Muscle layer of colon (tissue), 2 donors: ENCODE measurements around the gene CSF2.

ENCODE experiments used
- H3K27ac ChIP-seq: one replicate; pipeline ENCODE4 v1.7.0; 2013; ENCODE audit warnings: low read depth, mild to moderate bottlenecking, low read length, moderate library complexity
- H3K27me3 ChIP-seq, 2 donors: one replicate each; pipeline ENCODE4 v1.7.0; 2013; ENCODE audit warnings: low read length in 2 of 2, mild to moderate bottlenecking in 2 of 2; ENCODE audit not compliant: insufficient read depth in 2 of 2, control insufficient read depth in 1 of 2
- H3K36me3 ChIP-seq: one replicate; pipeline ENCODE4 v1.7.0; 2013; ENCODE audit warnings: mild to moderate bottlenecking, low read length; ENCODE audit not compliant: insufficient read depth
- H3K4me1 ChIP-seq: one replicate; pipeline ENCODE4 v1.7.0; 2013; ENCODE audit warnings: mild to moderate bottlenecking, low read length; ENCODE audit not compliant: insufficient read depth
- H3K4me3 ChIP-seq, 2 donors: one replicate each; pipeline ENCODE4 v1.7.0; 2013; ENCODE audit warnings: low read length in 2 of 2, low read depth in 1 of 2, mild to moderate bottlenecking in 1 of 2, moderate library complexity in 1 of 2
- H3K9ac ChIP-seq: one replicate; pipeline ENCODE4 v1.7.0; 2013; ENCODE audit warnings: low read length
- H3K9me3 ChIP-seq: one replicate; pipeline ENCODE4 v1.7.0; 2013; ENCODE audit warnings: mild to moderate bottlenecking, low read length
- donor health status: abdominal sarcoma.
- donor health status: Adenocarcinoma of cecum.

Gene CSF2

DNA sequence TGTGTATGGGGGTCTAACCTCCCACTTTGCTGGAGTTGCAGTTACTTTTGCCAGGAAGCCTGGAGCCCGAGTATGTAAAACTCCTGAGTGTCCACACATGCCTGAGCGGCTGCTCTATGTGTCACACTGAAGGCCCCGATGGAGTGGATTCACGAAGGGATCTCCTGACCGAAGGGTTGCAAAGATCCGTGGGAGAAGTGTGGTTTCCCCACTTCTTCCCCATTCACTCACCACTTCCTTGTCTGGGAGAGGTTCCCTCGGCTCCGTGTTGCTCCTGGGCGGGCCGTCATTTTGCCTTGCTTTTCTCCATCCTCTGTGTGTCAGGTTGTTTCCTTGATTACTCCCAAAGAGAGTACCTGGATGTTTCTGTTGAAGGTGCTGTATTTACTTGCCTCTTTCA lies 29.4 kb upstream of the CSF2 start:
- Histone ChIP-seq H3K9ac (no peak overlapping the region), H3K36me3 (no peaks in the 10 kb centered on the region), H3K4me3 (no peak overlapping the region), H3K9me3 (no peaks in the 10 kb centered on the region), H3K27ac (no peak overlapping the region), H3K4me1 (no peaks in the 10 kb centered on the region), H3K27me3 (peaks cover 0 to 5% of the 10 kb centered on the region in 2 donors)

DNA sequence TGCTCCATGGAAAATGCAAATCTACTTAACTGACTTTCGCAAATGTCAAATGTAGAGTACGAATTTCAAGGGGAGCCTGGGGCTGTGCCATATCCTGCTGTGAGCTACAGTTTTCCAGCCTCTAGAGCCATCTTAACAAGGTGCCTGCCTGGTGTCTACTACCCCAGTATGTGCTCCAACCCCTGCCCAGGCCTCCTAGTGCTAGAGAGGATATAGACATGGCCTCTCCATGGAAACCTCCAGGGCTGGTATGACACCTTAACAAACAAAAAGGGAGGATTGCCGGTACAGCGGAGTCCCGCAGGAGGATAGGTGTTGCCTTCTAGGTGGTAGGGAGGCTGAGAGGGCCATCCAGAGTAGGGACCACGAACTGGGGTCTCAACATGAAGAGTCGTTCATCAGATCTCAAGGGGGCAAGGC lies 26.7 kb upstream of the CSF2 start:
- Histone ChIP-seq H3K9me3 (no peaks in the 10 kb centered on the region), H3K27me3 (peaks cover 0 to 5% of the 10 kb centered on the region in 2 donors), H3K9ac (no peak overlapping the region)

GRCh38 chr5:132049093-132049492 lies 24.5 kb upstream of the CSF2 start:
- Histone ChIP-seq H3K27ac (no peak overlapping the region), H3K9ac (no peak overlapping the region), H3K9me3 (no peaks in the 10 kb centered on the region), H3K4me1 (no peaks in the 10 kb centered on the region), H3K27me3 (no peaks in the 10 kb centered on the region), H3K36me3 (no peaks in the 10 kb centered on the region), H3K4me3 (no peak overlapping the region)

More for the DNA sequence above, 26.7 kb upstream of the CSF2 start:
- no peaks in the 10 kb centered on the region for H3K4me1 ChIP-seq
- no peaks in the 10 kb centered on the region for H3K36me3 ChIP-seq
- H3K4me3 ChIP-seq = no peak overlapping the region
- H3K27ac ChIP-seq = no peak overlapping the region

GRCh38 chr5:132049559-132049958 lies 24.0 kb upstream of the CSF2 start:
- Histone ChIP-seq H3K36me3 (no peaks in the 10 kb centered on the region), H3K27ac (no peak overlapping the region), H3K4me3 (no peak overlapping the region), H3K9me3 (no peaks in the 10 kb centered on the region), H3K9ac (no peak overlapping the region), H3K4me1 (no peaks in the 10 kb centered on the region), H3K27me3 (no peaks in the 10 kb centered on the region)

- Histone ChIP-seq H3K36me3 (no peaks in the 10 kb centered on the region), H3K9ac (no peak overlapping the region), H3K27ac (no peak overlapping the region), H3K9me3 (no peaks in the 10 kb centered on the region), H3K27me3 (no peaks in the 10 kb centered on the region), H3K4me3 (no peak overlapping the region), H3K4me1 (no peaks in the 10 kb centered on the region)
These were observed 23.5 kb upstream of the CSF2 start for GRCh38 chr5:132050136-132050535.

GRCh38 chr5:132050661-132051552 lies 22.7 kb upstream of the CSF2 start:
- Histone ChIP-seq H3K4me3 (no peak overlapping the region), H3K27me3 (no peaks in the 10 kb centered on the region), H3K36me3 (no peaks in the 10 kb centered on the region), H3K9ac (no peak overlapping the region), H3K9me3 (no peaks in the 10 kb centered on the region), H3K27ac (no peak overlapping the region), H3K4me1 (no peaks in the 10 kb centered on the region)

DNA sequence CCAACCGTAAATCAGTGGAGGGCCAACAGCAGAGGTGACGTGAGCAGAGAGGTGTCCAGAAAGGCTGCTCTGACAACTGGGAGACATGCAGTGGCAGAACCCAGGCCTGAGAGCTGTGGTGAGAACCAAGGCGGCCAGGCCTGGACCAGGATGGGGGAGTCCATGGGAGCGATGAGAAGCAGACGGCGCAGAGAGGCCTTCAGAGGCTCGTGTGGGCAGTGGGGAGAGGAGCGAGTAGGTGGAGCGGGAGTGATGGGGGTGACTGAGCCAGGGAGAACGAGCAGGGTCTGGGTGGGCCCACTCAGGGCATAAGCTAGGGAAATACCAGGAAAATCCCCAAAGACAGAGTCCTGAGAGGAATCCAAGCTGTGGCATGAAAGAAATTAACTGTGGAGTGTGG lies 21.1 kb upstream of the CSF2 start:
- Histone ChIP-seq H3K36me3 (no peaks in the 10 kb centered on the region), H3K4me3 (no peak overlapping the region), H3K9ac (no peak overlapping the region), H3K27ac (no peak overlapping the region), H3K9me3 (no peaks in the 10 kb centered on the region), H3K27me3 (no peaks in the 10 kb centered on the region), H3K4me1 (no peaks in the 10 kb centered on the region)

DNA sequence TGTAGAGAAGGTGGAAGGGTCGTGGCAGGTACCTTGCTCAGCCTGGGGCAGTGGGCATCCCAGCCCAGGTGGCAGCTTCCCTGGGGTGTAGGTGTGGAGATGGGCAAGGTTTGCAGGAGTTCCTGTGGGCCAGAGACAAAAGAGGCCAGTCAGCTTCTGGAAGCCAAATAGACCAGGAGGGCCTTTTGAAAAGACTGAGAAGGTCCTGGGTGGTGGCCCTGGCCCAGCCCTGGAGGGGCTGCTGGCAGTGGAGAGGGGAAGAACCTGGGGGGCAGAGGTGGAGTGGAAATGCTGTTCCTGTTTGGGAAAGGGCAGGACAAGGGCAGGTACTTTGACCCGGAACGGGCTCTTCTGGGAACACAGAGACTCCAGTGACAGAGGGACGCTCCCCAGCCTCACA lies 20.1 kb upstream of the CSF2 start:
- no peak overlapping the region for H3K4me3 ChIP-seq
- no peaks in the 10 kb centered on the region for H3K27me3 ChIP-seq
- H3K36me3 ChIP-seq = no peaks in the 10 kb centered on the region
- H3K9me3 ChIP-seq = no peaks in the 10 kb centered on the region
- no peaks in the 10 kb centered on the region for H3K4me1 ChIP-seq
- H3K27ac ChIP-seq = no peak overlapping the region
- no peak overlapping the region for H3K9ac ChIP-seq

GRCh38 chr5:132054031-132054696 lies 19.4 kb upstream of the CSF2 start:
- no peak overlapping the region for H3K4me3 ChIP-seq
- H3K9ac ChIP-seq = no peak overlapping the region
- H3K9me3 ChIP-seq = no peaks in the 10 kb centered on the region
- H3K36me3 ChIP-seq = no peaks in the 10 kb centered on the region
- no peaks in the 10 kb centered on the region for H3K4me1 ChIP-seq
- H3K27ac ChIP-seq = no peak overlapping the region
- no peaks in the 10 kb centered on the region for H3K27me3 ChIP-seq

- Histone ChIP-seq H3K36me3 (no peaks in the 10 kb centered on the region), H3K9ac (no peak overlapping the region), H3K27ac (no peak overlapping the region), H3K27me3 (no peaks in the 10 kb centered on the region), H3K4me1 (no peaks in the 10 kb centered on the region), H3K4me3 (no peak overlapping the region), H3K9me3 (no peaks in the 10 kb centered on the region)
These were observed 18.7 kb upstream of the CSF2 start for GRCh38 chr5:132054697-132055440.

GRCh38 chr5:132055441-132055807 lies 18.2 kb upstream of the CSF2 start:
- Histone ChIP-seq H3K27ac (no peak overlapping the region), H3K9me3 (no peaks in the 10 kb centered on the region), H3K4me1 (no peaks in the 10 kb centered on the region), H3K27me3 (no peaks in the 10 kb centered on the region), H3K4me3 (no peak overlapping the region), H3K9ac (no peak overlapping the region), H3K36me3 (no peaks in the 10 kb centered on the region)
